GM13977 (cell line): ENCODE measurements around the gene SCP2D1.

ENCODE experiments used
- DNase-seq: peaks from one replicate; pipeline ENCODE4 v3.0.0; 2012; ENCODE audit warnings: low spot score
- in situ Hi-C: fragments of 300-500 bp; cut with MboI; formaldehyde crosslinking; loops from one replicate; pipeline ENCODE4 v1.12.0; 2022; ENCODE audit warnings: low sequenced_read_pairs, low pct_unique_long_range_greater_than_20kb, mixed read lengths, inconsistent platforms; ENCODE audit not compliant: unreplicated experiment
- TF ChIP-seq, protein P1 (sequence below): IDR thresholded peaks from 2 replicates; pipeline ENCODE4 v1.5.1; 2012; ENCODE audit warnings: mild to moderate bottlenecking, control low read depth; ENCODE audit not compliant: insufficient read depth; ENCODE audit errors: extremely low read depth, missing control alignments

The SCP2D1 gene

GRCh38 chr20:18847226-18847755, 33.7 kb downstream of the SCP2D1 start:
- TF ChIP-seq, protein P1, sequence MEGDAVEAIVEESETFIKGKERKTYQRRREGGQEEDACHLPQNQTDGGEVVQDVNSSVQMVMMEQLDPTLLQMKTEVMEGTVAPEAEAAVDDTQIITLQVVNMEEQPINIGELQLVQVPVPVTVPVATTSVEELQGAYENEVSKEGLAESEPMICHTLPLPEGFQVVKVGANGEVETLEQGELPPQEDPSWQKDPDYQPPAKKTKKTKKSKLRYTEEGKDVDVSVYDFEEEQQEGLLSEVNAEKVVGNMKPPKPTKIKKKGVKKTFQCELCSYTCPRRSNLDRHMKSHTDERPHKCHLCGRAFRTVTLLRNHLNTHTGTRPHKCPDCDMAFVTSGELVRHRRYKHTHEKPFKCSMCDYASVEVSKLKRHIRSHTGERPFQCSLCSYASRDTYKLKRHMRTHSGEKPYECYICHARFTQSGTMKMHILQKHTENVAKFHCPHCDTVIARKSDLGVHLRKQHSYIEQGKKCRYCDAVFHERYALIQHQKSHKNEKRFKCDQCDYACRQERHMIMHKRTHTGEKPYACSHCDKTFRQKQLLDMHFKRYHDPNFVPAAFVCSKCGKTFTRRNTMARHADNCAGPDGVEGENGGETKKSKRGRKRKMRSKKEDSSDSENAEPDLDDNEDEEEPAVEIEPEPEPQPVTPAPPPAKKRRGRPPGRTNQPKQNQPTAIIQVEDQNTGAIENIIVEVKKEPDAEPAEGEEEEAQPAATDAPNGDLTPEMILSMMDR: no peak
- DNase-seq: no peak
- in situ Hi-C loops: no loop called here

DNA sequence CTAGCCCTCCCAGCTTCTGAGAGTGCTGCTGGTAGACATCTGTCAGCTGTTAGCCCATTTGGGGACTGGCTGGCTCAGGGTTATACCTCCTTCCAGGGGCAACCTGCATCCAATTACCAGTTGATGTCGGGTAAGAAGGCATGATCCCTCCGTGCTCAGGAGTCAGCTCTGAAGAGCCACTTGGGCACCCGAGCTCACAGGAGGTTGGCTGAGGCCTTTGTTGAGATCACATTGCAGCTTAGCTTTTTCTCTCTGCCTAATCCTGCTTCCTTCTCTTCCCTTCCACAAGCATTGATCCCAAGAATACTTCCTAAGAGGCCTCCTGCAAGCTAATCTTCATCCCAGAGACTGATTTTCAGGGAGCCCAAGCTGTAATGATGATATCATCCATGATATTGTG, 35.5 kb downstream of the SCP2D1 start:
- TF ChIP-seq, protein P1: no peak
- no peak for DNase-seq
- in situ Hi-C loops: no loop called here

DNA sequence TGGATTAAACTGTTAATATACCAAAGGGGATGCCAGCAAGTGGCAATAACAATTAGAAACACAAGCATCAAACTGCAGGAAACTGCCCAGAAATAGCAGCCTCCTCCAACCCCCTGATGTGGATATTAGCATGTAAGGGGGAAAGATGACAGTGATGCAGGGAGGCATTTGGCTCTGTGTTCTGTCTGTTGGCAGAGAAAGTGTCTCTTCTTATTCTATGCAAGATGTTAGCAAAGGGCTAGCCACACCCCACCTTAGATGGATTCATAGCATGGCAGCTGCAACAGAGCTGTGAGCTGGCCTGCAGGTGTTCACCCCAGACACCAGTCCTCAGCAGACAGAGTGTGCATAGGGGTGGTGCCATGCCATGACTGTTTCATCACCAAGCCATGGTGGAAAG, 38.0 kb downstream of the SCP2D1 start:
- TF ChIP-seq, protein P1: no peak
- in situ Hi-C loops: no loop called here
- DNase-seq: no peak

- in situ Hi-C loops: no loop called here
- TF ChIP-seq, protein P1: no peak
- DNase-seq: no peak
Measured at GRCh38 chr20:18852318-18852717, 38.7 kb downstream of the SCP2D1 start.

GRCh38 chr20:18853216-18853615, 39.6 kb downstream of the SCP2D1 start:
- DNase-seq: no peak
- in situ Hi-C loops: no loop called here
- TF ChIP-seq, protein P1: no peak

DNA sequence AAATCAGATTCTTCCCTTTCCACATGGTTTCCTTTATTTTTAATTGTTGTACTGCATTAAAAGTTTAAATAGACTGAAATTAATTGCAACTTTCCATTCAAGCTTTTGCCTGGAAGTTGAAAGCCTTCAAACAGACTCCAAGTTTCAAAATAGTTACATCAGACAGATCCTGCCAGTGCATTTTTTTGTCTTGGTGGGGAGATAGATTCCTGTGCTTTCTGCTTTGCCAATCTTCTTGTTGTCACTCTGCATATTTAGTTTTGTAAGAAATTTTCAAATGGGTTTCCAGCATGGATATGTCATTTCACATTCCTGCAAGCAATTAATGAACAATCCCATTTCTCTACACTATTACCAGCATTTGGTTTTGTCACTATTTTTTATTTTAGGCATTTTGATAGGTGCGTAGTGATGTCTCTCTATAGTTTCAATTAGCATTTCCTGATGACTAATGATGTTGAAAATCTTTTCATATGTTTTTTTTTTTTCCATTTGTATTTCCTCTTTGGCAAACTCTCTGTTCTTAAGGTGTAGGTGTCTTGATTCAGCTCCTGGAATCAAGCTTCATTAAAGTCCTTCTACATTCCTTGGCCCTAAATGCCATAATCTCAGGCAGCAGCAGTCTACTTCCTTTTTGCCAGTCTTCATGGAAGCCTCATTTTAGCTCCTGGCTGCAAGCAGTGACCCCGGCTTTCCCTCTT, 40.5 kb downstream of the SCP2D1 start:
- TF ChIP-seq, protein P1: no peak
- in situ Hi-C loops: no loop called here
- DNase-seq: no peak
